GM21576 (cell line): ENCODE measurements around the gene LRRFIP1.

Experiments used
- ATAC-seq: cut with Tn5 transposase; IDR thresholded peaks from one replicate; pipeline ENCODE4 v1.9.1; 2021; ENCODE audit warnings: mild to moderate bottlenecking, moderate library complexity; ENCODE audit not compliant: unreplicated experiment

Gene LRRFIP1

GRCh38 chr2:237721458-237721857 is 94.1 kb downstream of the LRRFIP1 start:
- no peak for ATAC-seq

DNA sequence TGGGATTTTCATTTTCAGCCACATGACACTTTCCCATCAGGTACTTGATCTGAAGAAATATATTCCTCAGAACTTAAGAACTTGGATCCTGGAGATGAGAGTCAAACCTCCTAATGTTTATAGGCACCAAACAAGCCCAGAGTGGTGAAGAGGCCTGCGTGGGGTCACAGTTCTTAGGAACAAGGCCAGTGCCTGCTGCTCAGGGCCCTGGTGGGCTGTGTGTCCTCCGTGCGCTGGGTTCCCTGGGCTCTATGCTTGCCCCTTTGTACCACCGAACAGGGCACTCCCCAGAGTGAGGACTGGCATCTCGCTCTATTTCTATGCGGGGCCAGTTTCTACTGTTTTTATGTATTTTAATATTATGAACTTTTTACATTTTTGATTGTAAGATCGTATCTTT is 95.2 kb downstream of the LRRFIP1 start:
- no peak for ATAC-seq

DNA sequence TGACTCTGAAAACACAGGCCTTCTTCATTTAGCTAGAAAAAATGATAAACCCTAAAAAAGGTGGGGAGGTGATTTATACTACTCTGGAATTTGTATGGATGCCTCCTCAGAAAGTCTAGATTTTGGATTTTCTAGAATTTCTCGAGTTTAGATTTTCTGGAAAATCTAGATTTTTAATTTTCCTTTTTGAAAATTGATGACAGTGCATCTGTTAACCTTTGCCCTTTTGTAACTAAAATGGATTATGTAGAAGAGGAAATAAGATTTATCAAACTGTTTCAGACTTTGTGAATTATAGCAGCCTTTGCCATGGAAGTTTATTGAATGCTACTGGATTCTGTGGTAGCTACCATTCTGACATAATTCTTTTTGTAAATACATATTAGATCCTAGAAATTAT is 95.6 kb downstream of the LRRFIP1 start:
- no peak for ATAC-seq

- ATAC-seq: peak; percentile 67
Measured at GRCh38 chr2:237723602-237724001, 96.2 kb downstream of the LRRFIP1 start.

DNA sequence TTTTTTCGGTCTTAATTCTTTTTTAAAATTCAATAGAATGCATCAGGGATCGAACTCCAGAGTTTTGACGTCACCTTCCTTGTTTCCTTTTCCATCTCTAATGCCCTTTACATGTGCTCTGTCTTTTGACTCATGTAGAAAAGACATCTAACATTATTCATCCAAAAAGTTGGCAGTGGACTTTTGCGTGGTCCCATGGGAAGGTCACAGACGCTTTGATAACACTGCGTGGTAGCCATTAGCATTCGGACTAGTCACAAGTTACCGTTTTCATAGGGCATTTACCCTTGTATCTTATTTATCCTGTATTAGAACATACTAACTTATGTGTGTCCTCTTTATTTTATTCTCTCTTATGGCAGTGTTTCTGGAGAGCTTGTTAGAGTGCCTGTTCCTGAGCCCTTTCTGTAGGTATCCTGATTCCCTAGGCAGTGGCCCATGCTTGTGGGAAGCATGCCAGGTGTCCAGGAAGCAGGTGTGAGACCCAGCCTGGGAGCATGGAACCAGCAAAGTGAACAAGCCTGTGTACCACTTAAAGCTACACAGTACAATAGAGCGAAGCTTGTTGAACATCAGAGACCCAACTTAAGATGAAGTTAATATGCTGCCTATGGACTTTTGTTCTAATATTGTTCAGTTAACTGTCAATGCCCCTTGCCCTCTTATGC is 97.6 kb downstream of the LRRFIP1 start:
- no peak for ATAC-seq

GRCh38 chr2:237725661-237726060 is 98.3 kb downstream of the LRRFIP1 start:
- ATAC-seq: no peak

DNA sequence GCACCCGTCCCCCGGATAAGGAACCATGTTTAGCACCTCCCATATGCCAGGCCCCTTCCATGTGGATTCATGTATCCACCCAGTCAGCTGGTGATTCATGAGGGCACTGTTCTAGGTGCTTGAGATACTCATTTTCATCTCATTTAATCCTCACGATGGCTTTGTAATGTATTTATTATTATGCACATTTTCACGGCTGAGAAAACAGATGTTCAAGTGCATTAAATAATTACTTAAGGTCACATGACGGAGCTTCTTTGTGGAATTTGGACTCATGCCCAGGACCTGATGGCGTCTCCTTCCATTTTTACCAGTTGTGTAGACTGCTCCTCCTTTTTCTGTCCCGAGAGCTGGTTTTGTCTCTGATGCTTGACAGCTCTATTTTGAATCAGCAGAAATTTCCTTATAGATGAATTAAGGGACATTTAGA is 99.0 kb downstream of the LRRFIP1 start:
- no peak for ATAC-seq

GRCh38 chr2:237727363-237727762 is 100.0 kb downstream of the LRRFIP1 start:
- no peak for ATAC-seq

- no peak for ATAC-seq
Measured at GRCh38 chr2:237729681-237730475, 102.5 kb downstream of the LRRFIP1 start.

DNA sequence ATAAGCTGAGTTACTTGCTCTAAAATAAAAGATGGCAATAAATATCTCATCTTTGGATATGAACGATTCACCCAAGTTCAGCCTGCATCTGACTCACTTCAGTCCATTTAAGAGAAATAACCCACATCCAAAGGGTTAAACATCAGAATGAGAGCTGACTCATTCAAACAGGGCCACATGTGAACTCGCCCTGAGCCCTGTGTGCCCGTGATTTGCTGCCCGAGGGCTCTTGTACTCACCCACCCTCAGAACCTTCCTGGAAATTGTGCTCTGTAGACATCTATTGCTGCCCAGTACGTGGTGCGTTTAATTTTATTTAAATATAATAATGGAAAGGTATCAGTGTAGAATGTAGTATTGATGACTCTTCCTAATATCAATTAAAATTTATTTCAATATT is 104.3 kb downstream of the LRRFIP1 start:
- ATAC-seq: no peak

DNA sequence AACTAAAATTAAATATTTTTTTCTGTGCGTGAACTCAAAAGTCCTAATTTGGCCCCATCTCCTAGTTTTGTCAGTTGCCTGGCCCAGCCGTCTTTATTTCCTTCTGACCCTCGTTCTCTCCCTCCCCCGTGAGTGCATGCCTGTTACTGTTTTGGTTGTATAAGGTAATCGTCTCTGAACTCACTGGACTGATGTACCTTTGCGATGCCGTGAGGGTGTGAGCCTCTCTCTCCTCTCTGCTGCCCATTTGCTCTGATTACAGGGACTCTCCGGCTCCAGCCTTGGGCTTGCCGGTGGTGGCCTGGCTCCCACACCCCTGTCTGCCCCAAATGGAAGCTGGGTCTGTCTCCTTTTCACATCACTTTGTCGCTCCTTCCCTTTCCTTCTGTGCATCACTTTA is 104.7 kb downstream of the LRRFIP1 start:
- ATAC-seq: no peak

DNA sequence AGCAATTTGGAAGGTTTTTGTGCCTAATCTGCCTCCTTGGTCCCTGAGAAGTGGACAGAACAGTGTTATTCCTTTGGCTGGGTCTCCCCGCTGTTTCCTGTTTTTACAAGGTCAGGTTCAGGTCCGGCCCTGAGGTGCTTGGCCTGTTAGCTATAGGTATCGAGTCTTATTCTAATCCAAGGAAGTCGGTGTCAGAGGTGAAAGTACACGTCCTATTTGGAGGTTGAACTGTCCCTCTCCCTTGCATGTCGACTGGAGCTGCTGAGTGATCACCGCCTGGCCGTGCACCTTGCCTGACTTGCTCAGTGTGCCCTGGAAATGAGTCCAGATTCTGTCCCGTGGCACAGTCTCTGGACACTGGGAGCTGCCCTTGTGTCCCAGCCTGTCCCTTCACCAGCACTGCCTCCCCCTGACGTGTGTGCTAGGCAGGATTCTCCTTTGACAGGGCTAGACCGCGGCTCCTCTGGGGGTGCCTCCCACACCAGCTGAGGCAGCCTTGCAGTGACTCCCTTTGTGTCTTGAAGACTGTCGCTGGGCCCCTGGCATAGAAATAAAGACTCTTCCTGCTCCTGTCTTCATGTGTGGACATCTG is 105.5 kb downstream of the LRRFIP1 start:
- no peak for ATAC-seq

DNA sequence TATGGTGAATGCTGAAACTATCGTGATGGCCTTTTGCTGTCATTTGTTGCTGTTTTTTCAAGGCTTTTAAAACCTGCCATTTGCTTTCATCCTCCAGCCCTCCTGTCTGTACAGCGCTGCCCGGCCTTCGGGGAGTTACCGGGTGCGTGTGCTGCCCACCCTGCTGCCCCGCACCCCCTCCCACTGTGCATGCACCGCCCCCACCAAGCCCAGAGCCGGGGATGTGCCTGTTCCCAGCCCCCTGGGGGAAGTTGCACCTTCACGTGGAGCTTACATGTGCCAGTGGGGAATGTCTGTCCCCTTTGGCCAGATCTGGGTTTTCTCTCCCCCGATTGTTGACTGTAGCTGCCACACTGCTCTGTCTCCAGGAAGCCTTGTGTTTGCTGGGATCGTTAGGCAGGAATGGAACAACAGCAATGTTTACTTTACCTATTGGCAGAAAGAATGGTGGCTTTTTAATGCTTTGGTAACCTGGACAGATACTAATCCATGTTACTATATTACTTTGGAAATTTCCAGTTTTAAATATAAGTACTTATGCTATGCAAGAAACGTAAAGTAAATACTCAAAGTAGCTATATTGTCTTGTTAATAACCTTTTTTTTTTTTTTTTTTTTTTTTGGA is 106.4 kb downstream of the LRRFIP1 start:
- no peak for ATAC-seq

DNA sequence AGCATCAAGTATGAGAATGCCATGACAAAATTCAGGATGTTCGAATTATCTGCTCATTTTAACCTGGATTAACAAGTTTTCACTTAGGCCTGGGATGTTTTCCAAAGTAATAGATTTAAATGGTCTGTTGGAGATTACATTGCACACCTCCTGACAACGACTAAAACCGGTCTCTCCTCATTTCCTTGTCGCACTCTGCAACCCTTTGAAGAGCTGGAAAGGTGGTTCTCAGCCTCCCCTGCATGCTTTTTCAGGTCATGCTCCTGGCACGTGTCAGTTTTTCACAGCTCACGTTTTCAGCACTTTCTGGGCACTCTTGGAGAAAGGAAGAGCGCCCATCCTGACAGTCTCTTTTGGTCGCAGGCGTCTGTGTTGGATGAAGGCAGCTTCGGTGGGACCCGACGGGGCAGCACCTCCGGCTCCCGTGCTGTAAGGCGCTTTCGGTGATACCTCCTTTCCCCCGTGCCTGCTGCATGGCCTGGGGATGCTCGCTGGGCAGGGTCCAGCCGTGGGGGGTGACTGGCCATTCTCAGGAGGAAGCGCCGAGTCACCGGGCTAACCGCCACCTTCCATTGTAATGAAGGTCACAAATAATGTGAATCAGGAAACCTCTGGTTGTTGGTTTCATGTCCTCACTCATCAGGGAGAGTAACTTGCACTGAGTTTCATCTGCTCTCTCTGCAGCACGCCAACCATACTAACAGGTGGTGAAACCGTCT is 107.7 kb downstream of the LRRFIP1 start:
- no peak for ATAC-seq

DNA sequence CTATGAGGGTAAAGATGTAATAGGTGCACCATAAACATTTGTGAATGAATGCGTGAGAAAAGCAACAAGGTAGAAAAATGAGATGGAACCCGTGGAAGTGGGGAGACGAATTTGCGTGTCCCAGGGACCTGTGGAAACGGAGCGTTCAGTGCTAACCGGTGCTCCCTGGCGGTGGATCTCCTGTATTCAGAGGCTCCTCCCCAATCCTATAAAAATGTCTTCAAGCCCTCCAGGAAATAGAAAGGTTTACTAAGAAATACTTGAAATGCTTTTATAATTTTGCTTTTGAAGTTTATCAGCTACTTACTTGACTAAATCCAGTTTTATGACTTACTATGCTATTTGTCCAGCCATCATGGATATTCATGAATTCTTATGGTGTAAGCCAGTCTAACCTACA is 108.4 kb downstream of the LRRFIP1 start:
- no peak for ATAC-seq

GRCh38 chr2:237736783-237737182 is 109.4 kb downstream of the LRRFIP1 start:
- ATAC-seq: no peak

DNA sequence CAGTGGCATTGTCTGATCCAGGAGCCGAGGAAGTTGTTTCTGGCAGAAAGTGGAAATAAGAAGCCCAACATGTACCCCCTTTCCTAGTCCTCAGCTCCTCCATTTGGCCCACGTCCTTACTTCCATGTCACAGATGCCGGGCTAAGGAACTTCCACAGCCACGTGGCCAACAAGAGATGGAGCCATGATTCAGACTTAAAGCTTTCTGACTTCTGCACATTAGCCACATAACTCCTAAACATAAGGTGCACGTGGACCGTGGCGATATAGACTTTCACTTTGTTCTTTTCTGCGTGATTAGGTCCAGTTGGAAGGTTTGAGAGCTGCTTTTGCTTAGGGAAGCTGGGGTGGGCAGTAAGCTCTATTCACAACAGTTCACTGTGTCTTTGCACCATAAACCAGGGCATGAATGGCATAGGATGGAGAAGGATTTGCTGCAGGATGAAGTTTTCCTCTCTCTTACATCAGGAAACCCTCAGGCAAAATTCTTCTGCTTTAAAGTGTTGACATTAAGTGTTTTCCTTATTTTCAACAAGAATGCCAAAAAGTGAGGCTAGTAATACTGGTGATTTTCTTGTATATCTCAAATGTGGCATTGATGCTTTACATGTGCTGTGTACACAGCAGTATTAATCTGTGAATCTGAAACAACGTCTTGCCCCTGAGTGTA is 109.9 kb downstream of the LRRFIP1 start:
- no peak for ATAC-seq

DNA sequence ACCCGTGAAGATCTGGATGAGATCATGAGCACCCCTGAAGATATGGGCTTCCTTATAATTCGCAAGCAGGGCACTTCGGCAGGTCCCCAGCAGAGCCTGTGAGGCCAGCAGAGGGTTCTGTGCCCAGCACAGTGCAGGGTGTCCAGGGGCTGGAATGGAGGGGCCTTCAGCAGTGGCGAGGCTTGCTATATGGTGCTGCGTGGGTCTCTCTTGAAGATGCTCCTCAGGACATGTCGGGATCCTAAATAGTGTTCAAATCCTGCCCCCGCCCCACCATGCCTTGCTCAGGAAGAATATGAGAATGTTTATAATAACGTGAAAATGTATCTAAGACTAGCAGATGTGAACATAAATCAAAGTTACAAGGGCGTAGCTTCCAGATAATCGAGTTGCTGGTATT is 110.9 kb downstream of the LRRFIP1 start:
- no peak for ATAC-seq

- ATAC-seq: no peak
Measured at GRCh38 chr2:237739101-237739500, 111.7 kb downstream of the LRRFIP1 start.

- ATAC-seq: no peak
Measured at GRCh38 chr2:237742191-237742590, 114.8 kb downstream of the LRRFIP1 start.
